GM19240 (cell line): Measurements from ENCODE around the gene CNTNAP2.

ENCODE experiments used
- DNase-seq: peaks from one replicate; pipeline ENCODE4 v3.0.0; 2011; ENCODE audit warnings: low spot score; ENCODE audit not compliant: insufficient read length

The CNTNAP2 gene

GRCh38 chr7:147199868-147200267 is 1083.3 kb downstream of the CNTNAP2 start:
- no peak for DNase-seq

- no peak for DNase-seq
These were observed 1091.4 kb downstream of the CNTNAP2 start for GRCh38 chr7:147207988-147208387.

GRCh38 chr7:147231275-147231674 is 1114.7 kb downstream of the CNTNAP2 start:
- no peak for DNase-seq

- no peak for DNase-seq
These were observed 1119.2 kb downstream of the CNTNAP2 start for GRCh38 chr7:147235645-147236382.

GRCh38 chr7:147240468-147240867 is 1123.9 kb downstream of the CNTNAP2 start:
- DNase-seq: no peak

- DNase-seq: peak; percentile 1
These were observed 1128.7 kb downstream of the CNTNAP2 start for GRCh38 chr7:147245274-147245673.

GRCh38 chr7:147249956-147250355 is 1133.4 kb downstream of the CNTNAP2 start:
- DNase-seq: no peak

GRCh38 chr7:147251751-147252325 is 1135.2 kb downstream of the CNTNAP2 start:
- DNase-seq: no peak

GRCh38 chr7:147261693-147262092 is 1145.1 kb downstream of the CNTNAP2 start:
- DNase-seq: no peak

- DNase-seq: no peak
These were observed 1148.9 kb downstream of the CNTNAP2 start for GRCh38 chr7:147265528-147265927.

GRCh38 chr7:147276106-147276505 is 1159.5 kb downstream of the CNTNAP2 start:
- no peak for DNase-seq

GRCh38 chr7:147276783-147277370 is 1160.3 kb downstream of the CNTNAP2 start:
- no peak for DNase-seq

GRCh38 chr7:147279514-147279913 is 1162.9 kb downstream of the CNTNAP2 start:
- DNase-seq: no peak

GRCh38 chr7:147279964-147280374 is 1163.4 kb downstream of the CNTNAP2 start:
- DNase-seq: no peak

- no peak for DNase-seq
These were observed 1165.6 kb downstream of the CNTNAP2 start for GRCh38 chr7:147282204-147282603.

- DNase-seq: no peak
These were observed 1179.6 kb downstream of the CNTNAP2 start for GRCh38 chr7:147296201-147296600.

GRCh38 chr7:147296986-147297385 is 1180.4 kb downstream of the CNTNAP2 start:
- no peak for DNase-seq

- no peak for DNase-seq
These were observed 1182.0 kb downstream of the CNTNAP2 start for GRCh38 chr7:147298611-147299043.

- no peak for DNase-seq
These were observed 1183.7 kb downstream of the CNTNAP2 start for GRCh38 chr7:147300293-147300692.

- no peak for DNase-seq
These were observed 1187.8 kb downstream of the CNTNAP2 start for GRCh38 chr7:147304376-147304775.

- no peak for DNase-seq
These were observed 1189.2 kb downstream of the CNTNAP2 start for GRCh38 chr7:147305827-147306226.

- no peak for DNase-seq
These were observed 1191.9 kb downstream of the CNTNAP2 start for GRCh38 chr7:147308539-147308938.

- DNase-seq: no peak
These were observed 1194.7 kb downstream of the CNTNAP2 start for GRCh38 chr7:147311336-147311735.
